ENCODE measurements around the gene PIH1D1. TPM values are rescaled to one million over a fixed set of nuclear protein-coding genes. Genes with fewer than 3 reads are reported as not detected.

Gene PIH1D1
- total and polyA plus RNA-seq, 10 of the 15 experiments (the other 5 are each of a cell fraction or from before 2014, with no cell fraction given) = 16.1 to 153 (median 106) TPM

- ATAC-seq = no peak
- no peak for FAIRE-seq
- no peak within 1 kb of the TSS for H3K9ac ChIP-seq (ENCODE audit: control insufficient read depth, insufficient read depth, low read length)
- TF ChIP-seq CBX3 (IDR thresholded peaks at IDR 0.05; ENCODE audit: borderline replicate concordance, low read depth) = no peak
- TF ChIP-seq E2F4 (IDR thresholded peaks at IDR 0.05; ENCODE audit: low read depth, low read length) = no peak
- no peak for TF ChIP-seq STAT3 (IDR thresholded peaks at IDR 0.05; ENCODE audit: low read depth, low read length)
- TF ChIP-seq YBX1 (IDR thresholded peaks at IDR 0.05) = no peak
- TF ChIP-seq CHD2 (IDR thresholded peaks at IDR 0.05; ENCODE audit: borderline replicate concordance, low read depth, low read length) = no peak
- no peak for TF ChIP-seq RAD21 (IDR thresholded peaks at IDR 0.05; ENCODE audit: insufficient read depth, low read depth, low read length)
- no peak for TF ChIP-seq BRCA1 (IDR thresholded peaks at IDR 0.05; ENCODE audit: low read depth, low read length)
- TF ChIP-seq NR2C1 (IDR thresholded peaks at IDR 0.05) = no peak
- no peak for TF ChIP-seq MEF2B (IDR thresholded peaks at IDR 0.05; ENCODE audit: partially characterized antibody, poor library complexity, severe bottlenecking)
- no peak for TF ChIP-seq MTA3 (IDR thresholded peaks at IDR 0.05; ENCODE audit: borderline replicate concordance, low read length)
- no peak for TF ChIP-seq TARDBP (IDR thresholded peaks at IDR 0.05; ENCODE audit: borderline replicate concordance)
- TF ChIP-seq RCOR1 (conservative IDR thresholded peaks at IDR 0.05; ENCODE audit: low read depth, low read length) = no peak
- TF ChIP-seq IKZF2 (IDR thresholded peaks at IDR 0.05) = no peak
- TF ChIP-seq PKNOX1 (IDR thresholded peaks at IDR 0.05) = no peak
- no peak for TF ChIP-seq JUNB (IDR thresholded peaks at IDR 0.05)
- no peak for TF ChIP-seq ZSCAN29 (IDR thresholded peaks at IDR 0.05)
- TF ChIP-seq BMI1 (IDR thresholded peaks at IDR 0.05; ENCODE audit: borderline replicate concordance) = no peak
- TF ChIP-seq, protein P1, sequence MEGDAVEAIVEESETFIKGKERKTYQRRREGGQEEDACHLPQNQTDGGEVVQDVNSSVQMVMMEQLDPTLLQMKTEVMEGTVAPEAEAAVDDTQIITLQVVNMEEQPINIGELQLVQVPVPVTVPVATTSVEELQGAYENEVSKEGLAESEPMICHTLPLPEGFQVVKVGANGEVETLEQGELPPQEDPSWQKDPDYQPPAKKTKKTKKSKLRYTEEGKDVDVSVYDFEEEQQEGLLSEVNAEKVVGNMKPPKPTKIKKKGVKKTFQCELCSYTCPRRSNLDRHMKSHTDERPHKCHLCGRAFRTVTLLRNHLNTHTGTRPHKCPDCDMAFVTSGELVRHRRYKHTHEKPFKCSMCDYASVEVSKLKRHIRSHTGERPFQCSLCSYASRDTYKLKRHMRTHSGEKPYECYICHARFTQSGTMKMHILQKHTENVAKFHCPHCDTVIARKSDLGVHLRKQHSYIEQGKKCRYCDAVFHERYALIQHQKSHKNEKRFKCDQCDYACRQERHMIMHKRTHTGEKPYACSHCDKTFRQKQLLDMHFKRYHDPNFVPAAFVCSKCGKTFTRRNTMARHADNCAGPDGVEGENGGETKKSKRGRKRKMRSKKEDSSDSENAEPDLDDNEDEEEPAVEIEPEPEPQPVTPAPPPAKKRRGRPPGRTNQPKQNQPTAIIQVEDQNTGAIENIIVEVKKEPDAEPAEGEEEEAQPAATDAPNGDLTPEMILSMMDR (IDR thresholded peaks at IDR 0.05 in 2 of 3, conservative IDR thresholded peaks at IDR 0.05 in 1 of 3; ENCODE audit: control insufficient read depth in 2 of 3, extremely low read depth in 1 of 3, insufficient read depth in 1 of 3, low read depth in 3 of 3, low read length in 3 of 3) = no peak
- intact Hi-C loops (cut with micrococcal nuclease; ENCODE audit: unreplicated experiment) (no loop called here), in situ Hi-C loops (cut with MboI) (no loop called here)
- no peaks in the 10 kb centered on the region for H3K79me2 ChIP-seq (ENCODE audit: control insufficient read depth, insufficient read depth, low read length)
- H3K36me3 ChIP-seq (ENCODE audit: control insufficient read depth in 2 of 2, insufficient read depth in 2 of 2, low read length in 1 of 2) = no peaks in the 10 kb centered on the region
- no peaks in the 10 kb centered on the region for H4K20me1 ChIP-seq (ENCODE audit: control insufficient read depth, insufficient read depth)
- H3K9me3 ChIP-seq (replicated peaks; ENCODE audit: control insufficient read depth, insufficient read depth, low read length) = no peaks in the 10 kb centered on the region
- H3K4me1 ChIP-seq (ENCODE audit: control insufficient read depth, insufficient read depth, low read length) = peaks cover 4% of the 10 kb centered on the region
- H2AFZ ChIP-seq (ENCODE audit: control insufficient read depth, low read depth, low read length) = no peak within 1 kb of the TSS
- SMC1A ChIA-PET (ENCODE audit: uncharacterized antibody, unreplicated experiment) = interaction anchor here (0.9 to 2.1 kb wide), 5 partner anchors 10 to 116 kb away, joined by 3 to 7 read pairs (median 4); no protein-coding TSS in a partner anchor
- RAD21 ChIA-PET (ENCODE audit: unreplicated experiment) = interaction anchor here (0.6 kb wide), 1 partner anchor 972 kb away, joined by 4 read pairs; no protein-coding TSS in a partner anchor
- 8% methylated on average over 7 of the region's 7 CpGs for WGBS (ENCODE audit: insufficient coverage, insufficient replicate concordance, low lambda C conversion rate, missing lambda C conversion rate)
- POLR2A ChIA-PET = interaction anchor here (0.7 kb wide), 1 partner anchor 30 kb away, joined by 3 read pairs; no protein-coding TSS in a partner anchor
- no peak for DNase-seq (ENCODE audit: low read depth, low spot score)
- CTCF ChIA-PET = interaction anchor here (1.2 to 3.3 kb wide), 4 partner anchors 8 to 34 kb away, joined by 3 to 17 read pairs (median 4); no protein-coding TSS in a partner anchor
- BruUV-seq (replicated peaks) = no TSS peak
- no peak within 1 kb of the TSS for H3K27ac ChIP-seq (ENCODE audit: control insufficient read depth, insufficient read depth)
- H3K27me3 ChIP-seq (replicated peaks in 1 of 2; ENCODE audit: control insufficient read depth in 2 of 2, insufficient read depth in 2 of 2, low read length in 1 of 2) = peaks cover 24 to 47% of the 10 kb centered on the region in 2 experiments
- H3K4me3 ChIP-seq = no peak within 1 kb of the TSS
- H3K4me2 ChIP-seq (ENCODE audit: control insufficient read depth, insufficient read depth) = no peak within 1 kb of the TSS
Observed at GRCh38 chr19:49425178-49425577, 26.4 kb downstream of the PIH1D1 start, which contains the start of gene GFY. TSS of gene GFY (plus strand) at chr19:49425388. CDS start at chr19:49426431, 1,043 bp downstream.
